IPS DF 4.7 (cell line): ENCODE results near the gene DBET.
"Not testable (repeated sequence)": the region's sequence is repeated elsewhere in the genome, so short reads cannot be mapped to it uniquely, and the experiment has no call there.

ENCODE experiments used
- DNase-seq: peaks from one replicate; pipeline ENCODE4 v3.0.0-alpha.2; 2013; ENCODE audit warnings: low spot score; ENCODE audit errors: extremely low read depth

The DBET gene

GRCh38 chr4:190064342-190064741 lies at the start of gene DBET:
TSS of gene DBET (plus strand) at chr4:190064502.
- DNase-seq = not testable (repeated sequence)

DNA sequence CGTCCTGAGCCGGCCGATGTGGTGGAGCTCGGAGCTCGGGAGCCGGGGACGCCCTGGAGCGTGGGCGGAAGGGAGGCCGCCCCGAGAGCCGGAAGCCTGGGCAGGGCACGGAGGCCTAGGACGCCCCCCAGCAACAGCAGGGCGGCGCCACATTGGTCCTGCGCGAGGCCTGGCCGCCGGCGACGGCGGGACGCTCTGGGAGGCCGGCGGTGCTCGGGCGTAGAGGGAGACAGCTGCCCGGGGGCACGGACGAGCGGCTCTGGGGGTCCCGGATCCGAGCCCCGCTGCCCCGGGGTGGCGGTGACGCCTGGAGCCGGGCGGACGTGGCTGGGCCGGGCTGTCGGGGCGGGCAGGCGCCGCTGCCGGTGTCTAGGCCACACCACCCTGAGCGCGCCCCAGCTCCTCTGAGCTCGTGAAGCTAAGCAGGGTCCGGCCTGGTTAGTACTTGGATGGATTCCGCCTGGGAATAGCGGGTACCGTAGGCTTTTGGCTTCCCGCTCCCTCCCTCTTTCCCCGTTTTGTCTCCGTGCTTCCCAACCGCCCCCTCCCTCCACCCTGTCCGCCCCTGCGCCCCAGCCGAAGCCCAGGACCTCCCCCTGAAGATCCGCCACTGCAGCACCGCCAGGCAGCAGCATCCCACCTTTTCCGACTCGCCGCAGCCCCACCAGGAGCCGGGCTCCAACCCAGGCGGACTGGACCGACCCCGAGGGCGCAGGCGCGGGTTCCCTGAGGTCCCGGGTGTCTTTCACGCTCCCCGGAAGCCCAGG lies 49.3 kb upstream of the DBET start:
- no peak for DNase-seq

DNA sequence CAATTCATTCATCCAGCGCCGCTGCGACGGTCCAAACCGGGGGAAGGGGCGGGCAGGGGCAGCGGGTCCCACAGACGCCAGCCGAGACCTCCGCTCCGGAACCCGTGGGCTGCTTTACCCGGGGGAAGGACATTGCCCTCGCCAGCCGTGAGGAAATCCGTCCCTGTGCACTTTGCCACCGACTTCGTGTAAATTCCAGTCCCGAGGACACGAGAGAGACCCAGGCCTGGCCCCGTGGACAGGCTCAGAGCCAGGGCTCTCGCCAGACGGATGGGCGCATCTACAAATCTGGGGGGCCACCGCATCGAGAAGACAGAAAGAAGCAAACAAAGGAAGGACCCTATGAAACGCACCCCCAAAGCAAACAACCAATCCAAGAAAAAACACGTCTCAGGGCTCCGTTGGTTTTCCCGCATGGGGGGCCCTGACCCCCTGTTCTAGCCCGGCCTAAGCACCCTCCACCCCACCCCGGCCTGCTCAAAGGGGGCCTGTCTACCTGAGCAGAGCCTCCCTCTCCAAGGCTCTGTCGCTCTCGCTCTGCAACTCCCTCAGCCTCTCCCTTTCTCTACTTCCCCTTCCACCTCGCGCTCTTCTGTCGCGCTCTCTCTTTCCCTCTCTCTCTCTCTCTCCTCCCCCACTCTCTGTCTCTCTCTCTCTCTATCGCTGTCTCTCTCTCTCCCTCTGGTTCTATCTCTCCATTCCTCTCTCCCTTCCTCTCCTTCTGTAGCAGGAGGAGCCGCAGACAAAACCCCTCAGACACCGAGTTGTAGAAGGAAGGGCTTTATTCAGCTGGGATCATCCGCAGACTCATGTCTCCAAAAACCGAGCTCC lies 48.5 kb upstream of the DBET start:
- no peak for DNase-seq

- no peak for DNase-seq
Observed at GRCh38 chr4:190016369-190017289, 47.7 kb upstream of the DBET start.

GRCh38 chr4:190017357-190018200 lies 46.7 kb upstream of the DBET start:
- DNase-seq = no peak

GRCh38 chr4:190018201-190018920 lies 45.9 kb upstream of the DBET start:
- no peak for DNase-seq

- no peak for DNase-seq
Observed at GRCh38 chr4:190019023-190019858, 45.1 kb upstream of the DBET start.

DNA sequence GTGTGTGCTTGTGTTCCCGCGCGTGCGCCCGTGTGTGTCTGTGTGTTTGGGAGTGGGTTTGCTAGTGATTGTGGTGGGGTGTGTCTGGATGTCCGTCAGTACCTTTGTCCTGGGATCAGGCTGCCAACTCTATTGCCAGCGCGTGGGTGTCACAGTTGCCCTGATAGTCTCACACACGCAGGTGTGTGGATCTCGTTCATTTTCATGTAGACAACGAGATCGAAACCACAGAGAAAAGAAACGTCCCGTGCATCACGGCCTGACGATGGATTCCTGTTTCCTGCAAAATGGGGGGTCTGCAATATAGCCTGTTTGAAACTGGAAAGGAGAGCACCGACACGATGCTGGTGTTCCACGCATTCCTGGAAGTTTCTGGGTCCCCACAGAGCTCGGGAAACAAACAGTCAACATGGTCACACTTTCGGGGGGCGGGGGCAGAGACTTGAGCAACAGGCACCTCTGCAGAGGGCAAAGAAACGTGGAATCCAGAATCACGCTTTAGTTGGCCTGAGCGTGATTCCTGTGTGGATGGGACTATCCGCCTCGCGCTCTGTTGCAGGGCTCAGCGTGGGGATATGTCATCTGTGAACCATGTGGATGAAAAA lies 44.3 kb upstream of the DBET start:
- not testable (repeated sequence) for DNase-seq

GRCh38 chr4:190020790-190021717 lies 43.2 kb upstream of the DBET start:
- DNase-seq = no peak

GRCh38 chr4:190021973-190022372 lies 42.3 kb upstream of the DBET start:
- DNase-seq = not testable (repeated sequence)

- not testable (repeated sequence) for DNase-seq
Observed at GRCh38 chr4:190022614-190023281, 41.6 kb upstream of the DBET start.

DNA sequence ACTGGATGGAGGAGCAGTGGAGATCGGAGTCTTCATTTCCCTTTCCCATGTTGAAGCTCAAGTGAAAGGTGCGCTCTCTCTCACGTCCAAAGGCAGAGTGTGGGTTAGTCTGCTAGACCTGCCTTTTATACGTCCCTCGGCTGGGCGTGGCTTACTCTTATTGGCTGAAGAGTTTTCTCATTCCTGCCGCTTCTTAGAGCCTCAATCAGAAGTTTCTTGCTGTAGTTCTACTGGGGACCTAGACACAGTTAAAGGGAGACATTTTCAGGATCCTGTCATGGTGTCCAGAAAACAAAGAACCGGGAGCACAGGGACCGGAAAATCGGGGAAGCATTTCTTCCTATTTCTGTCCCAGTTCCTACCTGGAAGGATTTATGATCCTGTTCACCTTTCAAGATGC lies 37.1 kb upstream of the DBET start, which contains the start of gene FRG2:
TSS of gene FRG2 (minus strand) at position 101 of the 400 bp plus-strand sequence. CDS start at position 49, 52 bp downstream.
- not testable (repeated sequence) for DNase-seq

DNA sequence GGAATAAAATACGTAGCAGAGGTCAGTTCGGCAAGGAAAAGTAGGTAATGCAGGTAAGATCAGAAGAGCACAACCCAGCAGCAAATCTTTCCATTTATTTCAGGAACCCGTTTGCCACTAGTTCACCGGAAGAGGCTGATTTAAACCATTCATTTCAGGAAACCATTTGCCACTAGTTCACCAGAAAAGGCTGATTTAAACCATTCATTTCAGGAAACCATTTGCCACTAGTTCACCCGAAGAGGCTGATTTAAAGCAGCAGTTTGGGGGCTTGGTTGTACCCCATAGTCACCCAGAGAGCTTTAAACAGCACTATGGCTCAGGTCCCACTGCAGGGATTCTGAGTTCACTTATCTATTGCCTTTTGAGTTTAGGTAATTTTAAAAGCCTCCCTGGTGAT lies 33.0 kb upstream of the DBET start:
- DNase-seq = not testable (repeated sequence)

DNA sequence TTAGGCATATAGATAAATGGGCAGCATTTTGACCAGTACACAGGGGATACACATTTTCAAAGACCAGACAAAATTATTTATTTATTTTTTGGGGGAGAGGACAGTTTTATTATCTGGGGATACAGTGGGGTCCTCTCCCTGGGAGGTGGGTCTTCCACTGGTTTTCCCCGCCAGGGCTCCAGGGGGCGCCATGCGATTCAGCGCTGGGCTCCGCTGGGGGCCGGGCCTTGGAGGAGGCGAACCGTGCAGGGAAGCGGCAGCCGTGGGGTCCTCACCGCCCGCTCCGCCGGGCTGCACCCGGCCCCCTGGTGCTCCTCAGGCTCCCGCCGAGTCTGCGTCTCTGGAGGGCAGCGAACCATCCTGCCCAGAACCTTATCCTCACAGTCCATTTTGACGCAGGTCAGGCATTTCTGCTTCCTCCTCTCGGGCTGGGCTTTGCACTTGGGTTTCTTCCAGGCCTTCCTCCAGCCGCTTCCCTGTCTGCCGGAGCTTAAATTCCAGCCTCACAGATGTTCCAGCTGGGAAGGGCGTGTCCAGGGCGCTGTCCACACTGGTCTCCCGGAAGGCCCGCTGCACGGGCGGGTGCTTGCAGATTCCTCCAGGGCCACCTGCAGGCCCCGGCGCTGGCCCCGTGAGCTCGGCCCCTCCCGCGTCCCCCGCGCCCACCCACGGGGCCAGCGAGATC lies 26.5 kb upstream of the DBET start:
- not testable (repeated sequence) for DNase-seq

- DNase-seq = not testable (repeated sequence)
Observed at GRCh38 chr4:190040873-190041272, 23.4 kb upstream of the DBET start.

DNA sequence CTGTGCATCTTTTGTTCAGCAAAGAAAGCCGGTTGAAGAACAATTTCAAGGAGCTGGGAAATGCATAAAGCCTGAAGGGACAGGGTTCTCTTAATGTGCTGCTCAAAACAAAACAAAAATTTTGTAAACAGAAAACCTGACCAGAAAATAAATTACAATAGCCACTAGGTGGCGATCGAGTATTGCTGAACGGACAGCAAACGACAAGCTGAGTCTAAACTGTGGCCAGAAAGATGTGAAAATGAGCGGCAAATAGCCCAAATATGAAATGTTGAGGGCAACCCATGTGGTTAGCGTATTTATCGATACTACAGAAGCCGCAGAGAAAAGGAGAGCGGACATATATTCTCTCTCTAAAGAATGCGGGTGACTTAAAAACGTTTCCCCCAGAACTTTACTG lies 16.7 kb upstream of the DBET start:
- not testable (repeated sequence) for DNase-seq
